ENCODE measurements around the gene HCN1. TPM values are rescaled to one million over a fixed set of nuclear protein-coding genes. Genes with fewer than 3 reads are reported as not detected.
"Not testable (repeated sequence)": the region's sequence is repeated elsewhere in the genome, so short reads cannot be mapped to it uniquely, and the experiment has no call there.

HCN1 gene
- total and polyA plus RNA-seq, 12 donors: 0.05 to 0.20 (median 0.07) TPM; not detected in 3

GRCh38 chr5:45508135-45508534, 188.0 kb downstream of the HCN1 start:
- DNase-seq (no peak), ATAC-seq (no peak)
- H3K27me3 ChIP-seq: no peaks in the 10 kb centered on the region
- intact Hi-C loops (cut with DNase I): no loop called here
- 74 to 80% methylated on average over 1 of the region's 1 CpG for WGBS, 2 donors
- no peak overlapping the region for H3K4me3 ChIP-seq
- H3K4me1 ChIP-seq: no peaks in the 10 kb centered on the region
- no peaks in the 10 kb centered on the region for H3K9me3 ChIP-seq
- H3K36me3 ChIP-seq: no peaks in the 10 kb centered on the region
- no peak for TF ChIP-seq CTCF (IDR thresholded peaks at IDR 0.05)
- no peak overlapping the region for H3K27ac ChIP-seq

- ATAC-seq (peak in 1 of 8 donors; percentile 71), DNase-seq (no peak)
- Histone ChIP-seq H3K4me1 (no peaks in the 10 kb centered on the region), H3K36me3 (no peaks in the 10 kb centered on the region), H3K9me3 (no peaks in the 10 kb centered on the region), H3K27me3 (no peaks in the 10 kb centered on the region), H3K27ac (no peak overlapping the region), H3K4me3 (no peak overlapping the region)
- intact Hi-C loops (cut with DNase I): no loop called here
- no peak for TF ChIP-seq CTCF (IDR thresholded peaks at IDR 0.05)
- 23 to 29% methylated on average over 1 of the region's 1 CpG for WGBS, 2 donors
These were observed 189.0 kb downstream of the HCN1 start for GRCh38 chr5:45507178-45507577.

GRCh38 chr5:45499006-45499405, 197.2 kb downstream of the HCN1 start:
- WGBS, 2 donors: 96 to 98% methylated on average over 11 of the region's 11 CpGs

GRCh38 chr5:45491368-45491767, 204.8 kb downstream of the HCN1 start:
- TF ChIP-seq CTCF (IDR thresholded peaks at IDR 0.05): no peak
- ATAC-seq (no peak), DNase-seq (no peak)
- no peak overlapping the region for H3K4me3 ChIP-seq
- H3K36me3 ChIP-seq: no peaks in the 10 kb centered on the region
- no peaks in the 10 kb centered on the region for H3K27me3 ChIP-seq
- peaks cover 0 to 7% (median 0%) of the 10 kb centered on the region in 11 donors for H3K9me3 ChIP-seq
- 93 to 95% methylated on average over 3 of the region's 3 CpGs for WGBS, 2 donors
- intact Hi-C loops (cut with DNase I): no loop called here
- H3K27ac ChIP-seq: no peak overlapping the region
- H3K4me1 ChIP-seq: no peaks in the 10 kb centered on the region

More at GRCh38 chr5:45499006-45499405, 197.2 kb downstream of the HCN1 start:
- peaks cover 0 to 15% (median 0%) of the 10 kb centered on the region in 11 donors for H3K9me3 ChIP-seq
- H3K36me3 ChIP-seq; intact Hi-C loops (cut with DNase I); H3K27ac ChIP-seq; H3K4me3 ChIP-seq; DNase-seq; H3K27me3 ChIP-seq; H3K4me1 ChIP-seq; ATAC-seq: not testable (repeated sequence)

- H3K9me3 ChIP-seq: peaks cover 0 to 5% (median 0%) of the 10 kb centered on the region in 11 donors
- no peaks in the 10 kb centered on the region for H3K36me3 ChIP-seq
- WGBS, 2 donors: 91 to 97% methylated on average over 2 of the region's 2 CpGs
- TF ChIP-seq CTCF (IDR thresholded peaks at IDR 0.05): no peak
- intact Hi-C loops (cut with DNase I): no loop called here
- ATAC-seq (no peak), DNase-seq (no peak)
- no peaks in the 10 kb centered on the region for H3K4me1 ChIP-seq
- no peaks in the 10 kb centered on the region for H3K27me3 ChIP-seq
- no peak overlapping the region for H3K4me3 ChIP-seq
- H3K27ac ChIP-seq: no peak overlapping the region
These were observed 211.4 kb downstream of the HCN1 start for GRCh38 chr5:45484781-45485180.
